NOMO-1 (cell line): ENCODE data around the gene GPATCH2L.
A peak's percentile ranks its signal among the peaks of the same experiment; 100 is the strongest.

Experiments used
- DNase-seq, 2 experiments: peaks; one replicate each; lab custom pipeline; 2025; ENCODE audit not compliant: unreplicated experiment in 2 of 2; lab: John Stamatoyannopoulos, UW

GPATCH2L gene

GRCh38 chr14:76135722-76136121 is 16.0 kb upstream of the GPATCH2L start:
- no peak for DNase-seq

- DNase-seq = no peak
Measured at GRCh38 chr14:76136476-76137110, 15.1 kb upstream of the GPATCH2L start.

- no peak for DNase-seq
Measured at GRCh38 chr14:76138119-76138757, 13.5 kb upstream of the GPATCH2L start.

GRCh38 chr14:76138758-76139723 is 12.7 kb upstream of the GPATCH2L start:
- DNase-seq = no peak

GRCh38 chr14:76143642-76144041 is 8.1 kb upstream of the GPATCH2L start:
- no peak for DNase-seq

GRCh38 chr14:76146976-76147375 is 4.7 kb upstream of the GPATCH2L start:
- DNase-seq = no peak

GRCh38 chr14:76149196-76149595 is 2.5 kb upstream of the GPATCH2L start:
- no peak for DNase-seq

GRCh38 chr14:76152333-76152681 is 585 bp downstream of the GPATCH2L start:
- DNase-seq = peak; percentile 86 to 93

- no peak for DNase-seq
Measured at GRCh38 chr14:76153919-76154318, 2.2 kb downstream of the GPATCH2L start.

GRCh38 chr14:76154539-76155126 is 2.9 kb downstream of the GPATCH2L start:
- DNase-seq = no peak

GRCh38 chr14:76163668-76164363 is 12.1 kb downstream of the GPATCH2L start:
- no peak for DNase-seq

- DNase-seq = no peak
Measured at GRCh38 chr14:76168531-76168930, 16.8 kb downstream of the GPATCH2L start.

GRCh38 chr14:76169776-76170175 is 18.1 kb downstream of the GPATCH2L start:
- no peak for DNase-seq

- no peak for DNase-seq
Measured at GRCh38 chr14:76174982-76175381, 23.3 kb downstream of the GPATCH2L start.

GRCh38 chr14:76175942-76176341 is 24.2 kb downstream of the GPATCH2L start:
- DNase-seq = no peak

- no peak for DNase-seq
Measured at GRCh38 chr14:76181546-76181945, 29.8 kb downstream of the GPATCH2L start.

- DNase-seq = no peak
Measured at GRCh38 chr14:76186308-76187027, 34.7 kb downstream of the GPATCH2L start.

- peak; percentile 83 to 86 for DNase-seq
Measured at GRCh38 chr14:76191297-76191696, 39.6 kb downstream of the GPATCH2L start.

- no peak for DNase-seq
Measured at GRCh38 chr14:76193696-76194095, 42.0 kb downstream of the GPATCH2L start.

- no peak for DNase-seq
Measured at GRCh38 chr14:76194327-76194726, 42.6 kb downstream of the GPATCH2L start.
